HCT116 (cell line): ENCODE results near the gene RTN4IP1. TPM values are rescaled to one million over a fixed set of nuclear protein-coding genes. Genes with fewer than 3 reads are reported as not detected.

Source experiments
- ATAC-seq: fragments of 200-7000 bp; cut with Tn5 transposase; 2 replicates; pipeline ENCODE4 v1.9.1; 2020; ENCODE audit warnings: mild to moderate bottlenecking, moderate library complexity
- BruUV-seq: library from RNA; stranded (reverse); fragments of 400-500 nt; replicated peaks from 2 replicates; lab custom pipeline; 2021; lab: Mats Ljungman, UMichigan
- CTCF ChIA-PET: fragments of 300-600 bp; sonication (Branson Sonifier 250); formaldehyde crosslinking; loops from one replicate; lab custom pipeline; 2021; ENCODE audit warnings: antibody characterized with exemption; lab: Charles Lee
- POLR2A ChIA-PET: fragments of 300-600, 350-600 bp; sonication (Branson Sonifier 250); formaldehyde crosslinking; loops from one replicate; lab custom pipeline; 2021; ENCODE audit warnings: antibody characterized with exemption; lab: Charles Lee
- RAD21 ChIA-PET, 2 experiments: fragments of 300-600 bp; sonication (Branson Sonifier 250); formaldehyde crosslinking; loops; one replicate each; lab custom pipeline; 2023; ENCODE audit warnings: low total read pairs in 2 of 2; ENCODE audit not compliant: uncharacterized antibody in 2 of 2, unreplicated experiment in 2 of 2, low non-redundant PET in 1 of 2; lab: Charles Lee
- DNase-seq: peaks from one replicate; pipeline ENCODE4 v3.0.0-alpha.2; 2010; ENCODE audit warnings: low read depth, low spot score
- H2AFZ ChIP-seq: fragments of 200-600 bp; shearing (Covaris generic), sonication (generic); 2 replicates; pipeline ENCODE4 v1.6.1; 2017; ENCODE audit warnings: low read depth, mixed run types, mixed read lengths, antibody characterized with exemption, low read length; ENCODE audit not compliant: poor library complexity, severe bottlenecking
- H3K27ac ChIP-seq: 2 replicates; pipeline ENCODE4 v1.5.1; 2012; ENCODE audit warnings: low read depth, low read length
- H3K27me3 ChIP-seq: fragments of 200-600 bp; sonication (generic); 2 replicates; pipeline ENCODE4 v1.6.1; 2016; ENCODE audit warnings: mixed run types, low read length, mixed read lengths; ENCODE audit not compliant: insufficient read depth
- H3K36me3 ChIP-seq, 2 experiments: fragments of 200-500 bp in 1 of 2; fragments of 200-600 bp in 1 of 2; sonication (Bioruptor generic) in 1 of 2; sonication (generic) in 1 of 2; 2 replicates each; pipeline versions ENCODE4 v1.5.1 to v1.6.1; 2014 to 2016; ENCODE audit warnings: low read length in 2 of 2, inconsistent platforms in 1 of 2, mixed read lengths in 1 of 2, mixed run types in 1 of 2; ENCODE audit not compliant: insufficient read depth in 2 of 2, control insufficient read depth in 1 of 2
- H3K4me1 ChIP-seq, 2 experiments: fragments of 200-600 bp in 1 of 2; sonication (generic) in 1 of 2; 2 replicates each; pipeline versions ENCODE4 v1.5.1 to v1.6.1; 2012 to 2017; ENCODE audit warnings: low read length in 2 of 2, inconsistent platforms in 1 of 2, mild to moderate bottlenecking in 1 of 2, mixed read lengths in 1 of 2, mixed run types in 1 of 2, moderate library complexity in 1 of 2; ENCODE audit not compliant: insufficient read depth in 2 of 2, control insufficient read depth in 1 of 2
- H3K4me2 ChIP-seq: fragments of 200-600 bp; sonication (generic); 2 replicates; pipeline ENCODE4 v1.6.1; 2017; ENCODE audit warnings: mixed run types, low read length, mixed read lengths
- H3K4me3 ChIP-seq, 2 experiments: fragments of 200-600 bp in 1 of 2; sonication (generic) in 1 of 2; replicated peaks in 1 of 2; 2 replicates each; pipeline ENCODE4 v1.5.1; 2011 to 2016; ENCODE audit warnings: low read length in 2 of 2, control low read depth in 1 of 2, low read depth in 1 of 2, mild to moderate bottlenecking in 1 of 2, mixed read lengths in 1 of 2, mixed run types in 1 of 2
- H3K79me2 ChIP-seq: fragments of 200-600 bp; sonication (generic); 2 replicates; pipeline ENCODE4 v1.6.1; 2017; ENCODE audit warnings: mild to moderate bottlenecking, mixed run types, low read length, moderate library complexity, mixed read lengths; ENCODE audit not compliant: insufficient read depth
- H3K9ac ChIP-seq: fragments of 200-600 bp; sonication (generic); 2 replicates; pipeline ENCODE4 v1.6.1; 2016; ENCODE audit warnings: low read length, mixed read lengths
- H3K9me2 ChIP-seq: fragments of 200-600 bp; sonication (generic), shearing (Covaris generic); 2 replicates; pipeline ENCODE4 v1.6.1; 2017; ENCODE audit warnings: mixed run types, mild to moderate bottlenecking, moderate library complexity; ENCODE audit not compliant: insufficient read depth
- H3K9me3 ChIP-seq, 2 experiments: fragments of 200-500 bp in 1 of 2; fragments of 200-600 bp in 1 of 2; sonication (Bioruptor generic) in 1 of 2; sonication (generic) in 1 of 2; 2 replicates each; pipeline ENCODE4 v1.6.1; 2014 to 2017; ENCODE audit warnings: low read length in 2 of 2, mixed read lengths in 2 of 2, inconsistent platforms in 1 of 2, low read depth in 1 of 2, mild to moderate bottlenecking in 1 of 2, mixed run types in 1 of 2, moderate library complexity in 1 of 2; ENCODE audit not compliant: control insufficient read depth in 1 of 2, insufficient read depth in 1 of 2
- H4K20me1 ChIP-seq: fragments of 200-600 bp; sonication (generic), shearing (Covaris generic); 2 replicates; pipeline ENCODE4 v1.6.1; 2017; ENCODE audit warnings: mixed run types, mild to moderate bottlenecking, moderate library complexity; ENCODE audit not compliant: insufficient read depth
- CBX3 ChIP-seq: IDR thresholded peaks from 2 replicates; pipeline ENCODE4 v1.6.1; 2012; ENCODE audit warnings: low read depth
- POLR2A ChIP-seq: IDR thresholded peaks from 2 replicates; pipeline ENCODE4 v1.7.0; 2011; ENCODE audit warnings: borderline replicate concordance; ENCODE audit not compliant: insufficient read depth, insufficient read length; ENCODE audit errors: extremely low read depth
- SIN3A ChIP-seq: IDR thresholded peaks from 2 replicates; pipeline ENCODE4 v1.6.1; 2012; ENCODE audit warnings: low read depth
- TCF7L2 ChIP-seq: IDR thresholded peaks from 2 replicates; pipeline ENCODE4 v1.7.0; 2011; ENCODE audit warnings: borderline replicate concordance, inconsistent platforms; ENCODE audit not compliant: insufficient read depth, insufficient read length; ENCODE audit errors: extremely low read depth
- ZFX ChIP-seq: fragments of 450-650 bp; IDR thresholded peaks from 2 replicates; pipeline ENCODE4 v1.6.1; 2017
- intact Hi-C: fragments of 100-400 bp; cut with micrococcal nuclease; formaldehyde crosslinking; loops from 2 replicates; pipeline ENCODE4 v1.10.0; 2022
- total RNA-seq: library from RNA; stranded (reverse); gene quantifications from one replicate; pipeline ENCODE4 v1.2.1, GENCODE V29; 2021; ENCODE audit not compliant: unreplicated experiment
- TF ChIP-seq, protein P1 (sequence below): IDR thresholded peaks from 2 replicates; pipeline ENCODE4 v1.6.1; 2011; ENCODE audit warnings: mild to moderate bottlenecking, low read length, moderate library complexity; ENCODE audit not compliant: insufficient replicate concordance; ENCODE audit errors: extremely low read depth
- TF ChIP-seq, protein P2 (sequence below): IDR thresholded peaks from 2 replicates; pipeline ENCODE4 v1.6.1; 2012; ENCODE audit warnings: low read depth
- TF ChIP-seq, protein P3 (sequence below), 3 experiments: fragments of 200-600 bp in 1 of 3; sonication (generic) in 1 of 3; IDR thresholded peaks in 2 of 3; conservative IDR thresholded peaks in 1 of 3; 2 replicates each; pipeline ENCODE4 v1.5.1; 2012 to 2017; ENCODE audit warnings: low read depth in 2 of 3, low read length in 2 of 3, antibody characterized with exemption in 1 of 3, borderline replicate concordance in 1 of 3, control low read depth in 1 of 3, mild to moderate bottlenecking in 1 of 3, mixed read lengths in 1 of 3, mixed run types in 1 of 3, moderate library complexity in 1 of 3; ENCODE audit not compliant: insufficient read depth in 1 of 3

RTN4IP1 gene
- total RNA-seq, 1 experiment from 2014 or later: 9.1 TPM

DNA sequence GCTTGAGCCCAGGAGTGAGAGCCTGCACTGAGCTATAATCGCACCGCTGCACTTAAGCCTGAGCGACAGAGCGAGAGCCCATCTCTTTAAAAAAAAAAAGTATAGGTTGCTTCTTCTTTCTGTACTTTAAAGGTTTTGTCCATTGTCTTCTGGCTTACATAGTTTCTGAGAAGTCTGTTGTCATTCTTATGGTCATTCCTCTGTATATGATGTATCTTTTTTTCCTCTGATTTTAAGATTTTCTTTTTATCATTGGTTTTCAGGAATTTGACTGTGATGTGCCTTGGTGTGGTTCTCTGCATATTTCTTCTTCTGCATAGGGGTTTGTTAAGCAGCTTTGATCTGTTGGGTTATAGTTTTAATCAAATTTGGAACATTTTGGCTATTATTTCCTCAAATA lies 29.2 kb upstream of the RTN4IP1 start:
- TF ChIP-seq CBX3: peak; percentile 75; the same call in 1 of the 2 replicates
- TF ChIP-seq, protein P1, sequence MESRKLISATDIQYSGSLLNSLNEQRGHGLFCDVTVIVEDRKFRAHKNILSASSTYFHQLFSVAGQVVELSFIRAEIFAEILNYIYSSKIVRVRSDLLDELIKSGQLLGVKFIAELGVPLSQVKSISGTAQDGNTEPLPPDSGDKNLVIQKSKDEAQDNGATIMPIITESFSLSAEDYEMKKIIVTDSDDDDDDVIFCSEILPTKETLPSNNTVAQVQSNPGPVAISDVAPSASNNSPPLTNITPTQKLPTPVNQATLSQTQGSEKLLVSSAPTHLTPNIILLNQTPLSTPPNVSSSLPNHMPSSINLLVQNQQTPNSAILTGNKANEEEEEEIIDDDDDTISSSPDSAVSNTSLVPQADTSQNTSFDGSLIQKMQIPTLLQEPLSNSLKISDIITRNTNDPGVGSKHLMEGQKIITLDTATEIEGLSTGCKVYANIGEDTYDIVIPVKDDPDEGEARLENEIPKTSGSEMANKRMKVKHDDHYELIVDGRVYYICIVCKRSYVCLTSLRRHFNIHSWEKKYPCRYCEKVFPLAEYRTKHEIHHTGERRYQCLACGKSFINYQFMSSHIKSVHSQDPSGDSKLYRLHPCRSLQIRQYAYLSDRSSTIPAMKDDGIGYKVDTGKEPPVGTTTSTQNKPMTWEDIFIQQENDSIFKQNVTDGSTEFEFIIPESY: no peak
- TF ChIP-seq ZFX: no peak
- no peak for TF ChIP-seq TCF7L2
- TF ChIP-seq, all 23 proteins: peak for 1
- Histone ChIP-seq H3K4me2 (no peak overlapping the region), H2AFZ (no peak overlapping the region), H3K9me2 (no peaks in the 10 kb centered on the region), H3K36me3 (peaks cover 23 to 50% of the 10 kb centered on the region in 2 experiments), H3K27me3 (no peaks in the 10 kb centered on the region), H3K79me2 (no peaks in the 10 kb centered on the region), H3K9ac (no peak overlapping the region), H3K9me3 (peaks cover 5 to 9% of the 10 kb centered on the region in 2 experiments; a peak in 2 of 4 replicates), H4K20me1 (no peaks in the 10 kb centered on the region), H3K4me1 (no peaks in the 10 kb centered on the region), H3K4me3 (no peak overlapping the region), H3K27ac (no peak overlapping the region)
- ChIA-PET RAD21 (no interaction called here), POLR2A (no interaction called here), CTCF (no interaction called here)
- ATAC-seq (no peak), DNase-seq (peak; percentile 3)
- BruUV-seq: no TSS peak
- intact Hi-C loops: no loop called here

DNA sequence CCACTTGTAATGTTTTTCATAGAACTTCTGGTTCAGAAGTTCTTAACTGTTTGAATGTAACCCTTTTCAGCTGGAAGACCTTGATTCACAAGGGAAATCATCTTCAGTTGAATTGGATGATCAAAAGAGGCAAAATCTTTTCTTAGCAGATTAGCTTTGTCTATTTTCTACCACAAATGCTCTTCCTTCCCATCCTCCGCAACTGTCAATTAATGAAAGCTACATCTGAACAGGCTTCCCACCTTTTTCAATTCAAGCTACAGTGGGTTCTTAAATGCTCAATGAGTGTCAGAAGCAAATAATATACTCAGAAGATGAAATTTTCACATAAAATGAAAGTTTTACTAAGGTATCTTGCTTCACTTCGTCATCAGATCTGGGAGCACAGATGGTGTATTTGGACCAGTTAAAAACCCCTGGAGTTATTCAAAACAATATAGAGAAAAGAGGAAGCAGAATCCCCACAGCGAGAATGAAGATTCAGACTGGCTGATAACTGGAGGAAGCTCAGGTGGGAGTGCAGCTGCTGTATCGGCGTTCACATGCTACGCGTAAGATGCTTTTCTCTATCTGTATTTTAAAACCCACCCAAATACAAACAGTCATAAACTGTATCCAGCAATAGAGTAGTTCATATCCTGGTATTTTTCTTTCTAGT lies 19.5 kb upstream of the RTN4IP1 start:
- Histone ChIP-seq H3K27me3 (no peaks in the 10 kb centered on the region), H2AFZ (no peak overlapping the region), H3K4me1 (no peaks in the 10 kb centered on the region), H3K27ac (no peak overlapping the region), H3K36me3 (peaks cover 7 to 21% of the 10 kb centered on the region in 2 experiments; a peak in 3 of 4 replicates), H3K79me2 (no peaks in the 10 kb centered on the region), H3K9me2 (no peaks in the 10 kb centered on the region)
- BruUV-seq: no TSS peak
- intact Hi-C loops: no loop called here
- no peak for ATAC-seq
- TF ChIP-seq POLR2A (no peak), SIN3A (no peak), TCF7L2 (no peak)
- TF ChIP-seq, protein P2, sequence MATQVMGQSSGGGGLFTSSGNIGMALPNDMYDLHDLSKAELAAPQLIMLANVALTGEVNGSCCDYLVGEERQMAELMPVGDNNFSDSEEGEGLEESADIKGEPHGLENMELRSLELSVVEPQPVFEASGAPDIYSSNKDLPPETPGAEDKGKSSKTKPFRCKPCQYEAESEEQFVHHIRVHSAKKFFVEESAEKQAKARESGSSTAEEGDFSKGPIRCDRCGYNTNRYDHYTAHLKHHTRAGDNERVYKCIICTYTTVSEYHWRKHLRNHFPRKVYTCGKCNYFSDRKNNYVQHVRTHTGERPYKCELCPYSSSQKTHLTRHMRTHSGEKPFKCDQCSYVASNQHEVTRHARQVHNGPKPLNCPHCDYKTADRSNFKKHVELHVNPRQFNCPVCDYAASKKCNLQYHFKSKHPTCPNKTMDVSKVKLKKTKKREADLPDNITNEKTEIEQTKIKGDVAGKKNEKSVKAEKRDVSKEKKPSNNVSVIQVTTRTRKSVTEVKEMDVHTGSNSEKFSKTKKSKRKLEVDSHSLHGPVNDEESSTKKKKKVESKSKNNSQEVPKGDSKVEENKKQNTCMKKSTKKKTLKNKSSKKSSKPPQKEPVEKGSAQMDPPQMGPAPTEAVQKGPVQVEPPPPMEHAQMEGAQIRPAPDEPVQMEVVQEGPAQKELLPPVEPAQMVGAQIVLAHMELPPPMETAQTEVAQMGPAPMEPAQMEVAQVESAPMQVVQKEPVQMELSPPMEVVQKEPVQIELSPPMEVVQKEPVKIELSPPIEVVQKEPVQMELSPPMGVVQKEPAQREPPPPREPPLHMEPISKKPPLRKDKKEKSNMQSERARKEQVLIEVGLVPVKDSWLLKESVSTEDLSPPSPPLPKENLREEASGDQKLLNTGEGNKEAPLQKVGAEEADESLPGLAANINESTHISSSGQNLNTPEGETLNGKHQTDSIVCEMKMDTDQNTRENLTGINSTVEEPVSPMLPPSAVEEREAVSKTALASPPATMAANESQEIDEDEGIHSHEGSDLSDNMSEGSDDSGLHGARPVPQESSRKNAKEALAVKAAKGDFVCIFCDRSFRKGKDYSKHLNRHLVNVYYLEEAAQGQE: no peak
- TF ChIP-seq, protein P3, sequence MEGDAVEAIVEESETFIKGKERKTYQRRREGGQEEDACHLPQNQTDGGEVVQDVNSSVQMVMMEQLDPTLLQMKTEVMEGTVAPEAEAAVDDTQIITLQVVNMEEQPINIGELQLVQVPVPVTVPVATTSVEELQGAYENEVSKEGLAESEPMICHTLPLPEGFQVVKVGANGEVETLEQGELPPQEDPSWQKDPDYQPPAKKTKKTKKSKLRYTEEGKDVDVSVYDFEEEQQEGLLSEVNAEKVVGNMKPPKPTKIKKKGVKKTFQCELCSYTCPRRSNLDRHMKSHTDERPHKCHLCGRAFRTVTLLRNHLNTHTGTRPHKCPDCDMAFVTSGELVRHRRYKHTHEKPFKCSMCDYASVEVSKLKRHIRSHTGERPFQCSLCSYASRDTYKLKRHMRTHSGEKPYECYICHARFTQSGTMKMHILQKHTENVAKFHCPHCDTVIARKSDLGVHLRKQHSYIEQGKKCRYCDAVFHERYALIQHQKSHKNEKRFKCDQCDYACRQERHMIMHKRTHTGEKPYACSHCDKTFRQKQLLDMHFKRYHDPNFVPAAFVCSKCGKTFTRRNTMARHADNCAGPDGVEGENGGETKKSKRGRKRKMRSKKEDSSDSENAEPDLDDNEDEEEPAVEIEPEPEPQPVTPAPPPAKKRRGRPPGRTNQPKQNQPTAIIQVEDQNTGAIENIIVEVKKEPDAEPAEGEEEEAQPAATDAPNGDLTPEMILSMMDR (IDR thresholded peaks at IDR 0.05 in 2 of 3, conservative IDR thresholded peaks at IDR 0.05 in 1 of 3; ENCODE audit: borderline replicate concordance in 1 of 3, insufficient read depth in 1 of 3, low read depth in 2 of 3, low read length in 2 of 3): no peak
- TF ChIP-seq, all 23 proteins: peak for 0
- CTCF ChIA-PET: no interaction called here
- no peak overlapping the region for H3K4me2 ChIP-seq
- no peak for DNase-seq
- RAD21 ChIA-PET: no interaction called here
- H3K9ac ChIP-seq: no peak overlapping the region
- POLR2A ChIA-PET: no interaction called here
- no peaks in the 10 kb centered on the region for H4K20me1 ChIP-seq
- no peak overlapping the region for H3K4me3 ChIP-seq
- H3K9me3 ChIP-seq: no peaks in the 10 kb centered on the region
